K562 (cell line): Measurements from ENCODE around the gene CDCP1. TPM values are rescaled to one million over a fixed set of nuclear protein-coding genes. Genes with fewer than 3 reads are reported as not detected.

Source experiments
- MEIS2 ChIP-seq: fragments of 450-650 bp; IDR thresholded peaks from 2 replicates; pipeline ENCODE4 v1.6.1; 2014; ENCODE audit warnings: mild to moderate bottlenecking; ENCODE audit not compliant: partially characterized antibody
- NFRKB ChIP-seq: fragments of 450-650 bp; IDR thresholded peaks from 2 replicates; pipeline ENCODE4 v1.6.1; 2016; ENCODE audit warnings: low read depth
- PYGO2 ChIP-seq: fragments of 450-650 bp; IDR thresholded peaks from 2 replicates; pipeline ENCODE4 v1.6.1; 2016; ENCODE audit warnings: mild to moderate bottlenecking, missing genetic modification characterization, moderate library complexity, missing compliant biosample characterization
- TEAD1 ChIP-seq, 2 experiments: fragments of 450-650 bp in 1 of 2; sonication (generic) in 1 of 2; formaldehyde crosslinking; IDR thresholded peaks; 2 replicates each; pipeline versions ENCODE4 v1.4.0 to v1.8.0; 2020 to 2022; ENCODE audit warnings: mild to moderate bottlenecking in 2 of 2, missing genetic modification reagents in 1 of 2
- TRIM28 ChIP-seq: fragments of 450-650 bp; IDR thresholded peaks from 2 replicates; pipeline ENCODE4 v1.6.1; 2017
- ZC3H4 ChIP-seq: sonication (generic); formaldehyde crosslinking; IDR thresholded peaks from 2 replicates; pipeline ENCODE4 v1.9.0; 2021; ENCODE audit warnings: missing genetic modification reagents, borderline replicate concordance
- ZNF212 ChIP-seq: fragments of 450-650 bp; formaldehyde crosslinking; IDR thresholded peaks from 2 replicates; pipeline ENCODE4 v1.4.0; 2020; ENCODE audit warnings: mild to moderate bottlenecking
- ZNF79 ChIP-seq: fragments of 250-450 bp; sonication (Bioruptor Pico); IDR thresholded peaks from 2 replicates; pipeline ENCODE4 v1.4.0; 2020; ENCODE audit warnings: low read depth, mild to moderate bottlenecking, moderate library complexity
- polyA plus RNA-seq, 8 experiments: library from polyadenylated mRNA; depleted of rRNA in 4 of 8; stranded (reverse) in 5 of 8; unstranded in 3 of 8; fragments of >200 nt; fragmentation: Nextera tagmentation in 2 of 8; fragmentation: Illumina TruSeq in 1 of 8; extraction: Ambion mirVana in 2 of 8; extraction: Trizol in 1 of 8; gene quantifications; 2 replicates each; pipeline versions ENCODE4 v1.2.1 to v1.2.3, GENCODE V29; 2011 to 2014; ENCODE audit warnings: inconsistent platforms in 1 of 8, missing spikeins in 1 of 8
- total RNA-seq, 7 experiments: library from RNA; depleted of rRNA in 6 of 7; stranded (reverse); fragments of >200 nt in 6 of 7; fragmentation: Illumina TruSeq in 2 of 7; extraction: Trizol in 2 of 7; gene quantifications; 2 replicates each; pipeline versions ENCODE4 v1.2.1 to v1.2.3, GENCODE V29; 2011 to 2021; ENCODE audit warnings: low replicate concordance in 1 of 7
- TF ChIP-seq, protein P1 (sequence below): fragments of 450-650 bp; IDR thresholded peaks from 2 replicates; pipeline ENCODE4 v1.6.1; 2017; ENCODE audit warnings: antibody characterized with exemption
- TF ChIP-seq, protein P2 (sequence below): fragments of 450-650 bp; formaldehyde crosslinking; IDR thresholded peaks from 2 replicates; pipeline ENCODE4 v1.4.0; 2020; ENCODE audit warnings: mild to moderate bottlenecking, moderate library complexity
- TF ChIP-seq, protein P3 (sequence below): sonication (generic); formaldehyde crosslinking; IDR thresholded peaks from 2 replicates; pipeline ENCODE4 v1.8.0; 2023; ENCODE audit warnings: missing genetic modification reagents, mild to moderate bottlenecking, borderline replicate concordance

Gene CDCP1
- total and polyA plus RNA-seq, 9 of the 15 experiments (the other 6 are each of a cell fraction or from before 2014, with no cell fraction given) = 3.9 to 16.4 (median 5.2) TPM

DNA sequence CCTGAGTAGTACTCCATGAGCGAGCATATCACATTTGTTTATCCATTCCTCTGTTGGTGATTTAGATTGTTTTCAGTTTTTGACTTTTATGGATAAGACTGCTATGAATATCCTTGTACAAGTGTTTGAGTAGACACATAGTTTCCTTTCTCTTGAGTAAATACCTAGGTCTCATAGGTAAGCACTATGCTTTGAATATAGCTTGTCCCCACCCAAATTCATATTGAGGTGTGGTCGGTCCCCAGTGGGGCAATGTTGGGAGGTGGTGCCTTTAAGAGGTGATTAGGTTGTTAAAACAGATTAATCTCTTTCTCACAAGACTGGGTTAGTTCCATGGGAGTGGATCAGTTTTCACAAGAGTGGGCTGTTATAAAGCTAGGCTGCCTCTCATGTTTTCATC is 42.8 kb downstream of the CDCP1 start (continued):
- TF ChIP-seq ZNF79 (CRISPR knock-in tag) (no peak), TRIM28 (0 out of 2 replicates have a peak, but pooled peaks have one; percentile 15), TEAD1 (CRISPR knock-in tag; IDR thresholded peaks at IDR 0.05) (no peak), MEIS2 (no peak), PYGO2 (no peak), ZNF212 (CRISPR knock-in tag) (no peak), NFRKB (peak; percentile 16; the same call in 1 of the 2 replicates), ZC3H4 (CRISPR knock-in tag) (no peak)
- TF ChIP-seq, protein P1, sequence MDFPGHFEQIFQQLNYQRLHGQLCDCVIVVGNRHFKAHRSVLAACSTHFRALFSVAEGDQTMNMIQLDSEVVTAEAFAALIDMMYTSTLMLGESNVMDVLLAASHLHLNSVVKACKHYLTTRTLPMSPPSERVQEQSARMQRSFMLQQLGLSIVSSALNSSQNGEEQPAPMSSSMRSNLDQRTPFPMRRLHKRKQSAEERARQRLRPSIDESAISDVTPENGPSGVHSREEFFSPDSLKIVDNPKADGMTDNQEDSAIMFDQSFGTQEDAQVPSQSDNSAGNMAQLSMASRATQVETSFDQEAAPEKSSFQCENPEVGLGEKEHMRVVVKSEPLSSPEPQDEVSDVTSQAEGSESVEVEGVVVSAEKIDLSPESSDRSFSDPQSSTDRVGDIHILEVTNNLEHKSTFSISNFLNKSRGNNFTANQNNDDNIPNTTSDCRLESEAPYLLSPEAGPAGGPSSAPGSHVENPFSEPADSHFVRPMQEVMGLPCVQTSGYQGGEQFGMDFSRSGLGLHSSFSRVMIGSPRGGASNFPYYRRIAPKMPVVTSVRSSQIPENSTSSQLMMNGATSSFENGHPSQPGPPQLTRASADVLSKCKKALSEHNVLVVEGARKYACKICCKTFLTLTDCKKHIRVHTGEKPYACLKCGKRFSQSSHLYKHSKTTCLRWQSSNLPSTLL = no peak
- TF ChIP-seq, protein P2, sequence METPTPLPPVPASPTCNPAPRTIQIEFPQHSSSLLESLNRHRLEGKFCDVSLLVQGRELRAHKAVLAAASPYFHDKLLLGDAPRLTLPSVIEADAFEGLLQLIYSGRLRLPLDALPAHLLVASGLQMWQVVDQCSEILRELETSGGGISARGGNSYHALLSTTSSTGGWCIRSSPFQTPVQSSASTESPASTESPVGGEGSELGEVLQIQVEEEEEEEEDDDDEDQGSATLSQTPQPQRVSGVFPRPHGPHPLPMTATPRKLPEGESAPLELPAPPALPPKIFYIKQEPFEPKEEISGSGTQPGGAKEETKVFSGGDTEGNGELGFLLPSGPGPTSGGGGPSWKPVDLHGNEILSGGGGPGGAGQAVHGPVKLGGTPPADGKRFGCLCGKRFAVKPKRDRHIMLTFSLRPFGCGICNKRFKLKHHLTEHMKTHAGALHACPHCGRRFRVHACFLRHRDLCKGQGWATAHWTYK (CRISPR knock-in tag) = no peak
- TF ChIP-seq, protein P3, sequence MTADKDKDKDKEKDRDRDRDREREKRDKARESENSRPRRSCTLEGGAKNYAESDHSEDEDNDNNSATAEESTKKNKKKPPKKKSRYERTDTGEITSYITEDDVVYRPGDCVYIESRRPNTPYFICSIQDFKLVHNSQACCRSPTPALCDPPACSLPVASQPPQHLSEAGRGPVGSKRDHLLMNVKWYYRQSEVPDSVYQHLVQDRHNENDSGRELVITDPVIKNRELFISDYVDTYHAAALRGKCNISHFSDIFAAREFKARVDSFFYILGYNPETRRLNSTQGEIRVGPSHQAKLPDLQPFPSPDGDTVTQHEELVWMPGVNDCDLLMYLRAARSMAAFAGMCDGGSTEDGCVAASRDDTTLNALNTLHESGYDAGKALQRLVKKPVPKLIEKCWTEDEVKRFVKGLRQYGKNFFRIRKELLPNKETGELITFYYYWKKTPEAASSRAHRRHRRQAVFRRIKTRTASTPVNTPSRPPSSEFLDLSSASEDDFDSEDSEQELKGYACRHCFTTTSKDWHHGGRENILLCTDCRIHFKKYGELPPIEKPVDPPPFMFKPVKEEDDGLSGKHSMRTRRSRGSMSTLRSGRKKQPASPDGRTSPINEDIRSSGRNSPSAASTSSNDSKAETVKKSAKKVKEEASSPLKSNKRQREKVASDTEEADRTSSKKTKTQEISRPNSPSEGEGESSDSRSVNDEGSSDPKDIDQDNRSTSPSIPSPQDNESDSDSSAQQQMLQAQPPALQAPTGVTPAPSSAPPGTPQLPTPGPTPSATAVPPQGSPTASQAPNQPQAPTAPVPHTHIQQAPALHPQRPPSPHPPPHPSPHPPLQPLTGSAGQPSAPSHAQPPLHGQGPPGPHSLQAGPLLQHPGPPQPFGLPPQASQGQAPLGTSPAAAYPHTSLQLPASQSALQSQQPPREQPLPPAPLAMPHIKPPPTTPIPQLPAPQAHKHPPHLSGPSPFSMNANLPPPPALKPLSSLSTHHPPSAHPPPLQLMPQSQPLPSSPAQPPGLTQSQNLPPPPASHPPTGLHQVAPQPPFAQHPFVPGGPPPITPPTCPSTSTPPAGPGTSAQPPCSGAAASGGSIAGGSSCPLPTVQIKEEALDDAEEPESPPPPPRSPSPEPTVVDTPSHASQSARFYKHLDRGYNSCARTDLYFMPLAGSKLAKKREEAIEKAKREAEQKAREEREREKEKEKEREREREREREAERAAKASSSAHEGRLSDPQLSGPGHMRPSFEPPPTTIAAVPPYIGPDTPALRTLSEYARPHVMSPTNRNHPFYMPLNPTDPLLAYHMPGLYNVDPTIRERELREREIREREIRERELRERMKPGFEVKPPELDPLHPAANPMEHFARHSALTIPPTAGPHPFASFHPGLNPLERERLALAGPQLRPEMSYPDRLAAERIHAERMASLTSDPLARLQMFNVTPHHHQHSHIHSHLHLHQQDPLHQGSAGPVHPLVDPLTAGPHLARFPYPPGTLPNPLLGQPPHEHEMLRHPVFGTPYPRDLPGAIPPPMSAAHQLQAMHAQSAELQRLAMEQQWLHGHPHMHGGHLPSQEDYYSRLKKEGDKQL (CRISPR knock-in tag) = no peak
- TF ChIP-seq, all 486 proteins: peak for 5
